Neuronal stem cell (in vitro differentiated cells): ENCODE measurements around the gene CST7.

ENCODE experiments used
- DNase-seq: peaks from one replicate; pipeline ENCODE4 v3.0.0-alpha.2; 2013; ENCODE audit warnings: low spot score
- H2AFZ ChIP-seq: one replicate; pipeline ENCODE4 v1.6.1; 2013; ENCODE audit warnings: mild to moderate bottlenecking, low read length, inconsistent platforms
- H2AK5ac ChIP-seq: 2 replicates; pipeline ENCODE4 v1.6.1; 2013; ENCODE audit warnings: low read depth, mild to moderate bottlenecking, inconsistent platforms, low read length, moderate library complexity, mixed read lengths
- H2BK120ac ChIP-seq: 2 replicates; pipeline ENCODE4 v1.6.1; 2013; ENCODE audit warnings: low read depth, mild to moderate bottlenecking, inconsistent platforms, low read length, moderate library complexity, mixed read lengths
- H2BK12ac ChIP-seq: one replicate; pipeline ENCODE4 v1.6.1; 2013; ENCODE audit warnings: low read length, inconsistent platforms
- H2BK15ac ChIP-seq: 2 replicates; pipeline ENCODE4 v1.6.1; 2013; ENCODE audit warnings: mild to moderate bottlenecking, low read length, inconsistent platforms, mixed read lengths
- H2BK5ac ChIP-seq: one replicate; pipeline ENCODE4 v1.6.1; 2013; ENCODE audit warnings: inconsistent platforms, mild to moderate bottlenecking, low read length, moderate library complexity
- H3K14ac ChIP-seq: one replicate; pipeline ENCODE4 v1.6.1; 2013; ENCODE audit warnings: low read length, inconsistent platforms
- H3K18ac ChIP-seq: 2 replicates; pipeline ENCODE4 v1.6.1; 2013; ENCODE audit warnings: low read length, inconsistent platforms
- H3K23ac ChIP-seq: 2 replicates; pipeline ENCODE4 v1.6.1; 2013; ENCODE audit warnings: low read depth, mild to moderate bottlenecking, mixed read lengths, low read length, inconsistent platforms; ENCODE audit not compliant: poor library complexity
- H3K27ac ChIP-seq: replicated peaks from 3 replicates; pipeline ENCODE4 v1.5.1; 2013; ENCODE audit warnings: low read length, inconsistent platforms
- H3K27me3 ChIP-seq, 3 experiments: 2 replicates each; pipeline ENCODE4 v1.6.1; 2013; ENCODE audit warnings: low read length in 3 of 3, mild to moderate bottlenecking in 2 of 3, inconsistent platforms in 1 of 3, low read depth in 1 of 3, mixed read lengths in 1 of 3, moderate library complexity in 1 of 3; ENCODE audit not compliant: control insufficient read depth in 3 of 3, insufficient read depth in 3 of 3
- H3K36me3 ChIP-seq, 2 donors: replicated peaks in 1 of 2; 2 replicates each; pipeline ENCODE4 v1.6.1; 2013; ENCODE audit warnings: low read length in 2 of 2; ENCODE audit not compliant: control insufficient read depth in 2 of 2, insufficient read depth in 2 of 2
- H3K4ac ChIP-seq: 2 replicates; pipeline ENCODE4 v1.6.1; 2013; ENCODE audit warnings: inconsistent platforms, mild to moderate bottlenecking, low read length, moderate library complexity
- H3K4me1 ChIP-seq, 2 donors: 1 replicate in 1 of 2; 2 replicates in 1 of 2; pipeline ENCODE4 v1.6.1; 2013; ENCODE audit warnings: low read length in 2 of 2, low read depth in 1 of 2; ENCODE audit not compliant: control insufficient read depth in 2 of 2, insufficient read depth in 1 of 2
- H3K4me2 ChIP-seq: one replicate; pipeline ENCODE4 v1.6.1; 2013; ENCODE audit warnings: mild to moderate bottlenecking, low read length, inconsistent platforms; ENCODE audit not compliant: insufficient read depth, poor library complexity, severe bottlenecking
- H3K4me3 ChIP-seq, 2 donors: 2 replicates each; pipeline ENCODE4 v1.5.1; 2013; ENCODE audit warnings: low read length in 2 of 2, mild to moderate bottlenecking in 2 of 2, inconsistent platforms in 1 of 2, moderate library complexity in 1 of 2
- H3K79me1 ChIP-seq: one replicate; pipeline ENCODE4 v1.6.1; 2013; ENCODE audit warnings: low read depth, mild to moderate bottlenecking, inconsistent platforms, low read length, moderate library complexity
- H3K9ac ChIP-seq: one replicate; pipeline ENCODE4 v1.6.1; 2013; ENCODE audit warnings: mild to moderate bottlenecking, low read depth, low read length, inconsistent platforms; ENCODE audit not compliant: poor library complexity
- H3K9me3 ChIP-seq, 2 donors: replicated peaks in 1 of 2; 2 replicates each; pipeline versions ENCODE3 to v1.6.1; 2013; ENCODE audit warnings: low read length in 2 of 2, mild to moderate bottlenecking in 2 of 2, inconsistent platforms in 1 of 2, low read depth in 1 of 2, mixed read lengths in 1 of 2, moderate library complexity in 1 of 2; ENCODE audit not compliant: control insufficient read depth in 2 of 2, insufficient read depth in 1 of 2
- H4K8ac ChIP-seq: one replicate; pipeline ENCODE4 v1.6.1; 2013; ENCODE audit warnings: low read depth, mild to moderate bottlenecking, inconsistent platforms, low read length, moderate library complexity
- H4K91ac ChIP-seq: one replicate; pipeline ENCODE4 v1.6.1; 2013; ENCODE audit warnings: low read length, low read depth, mild to moderate bottlenecking, inconsistent platforms; ENCODE audit not compliant: poor library complexity
- WGBS, 2 donors: extraction: QIAGEN DNeasy Blood & Tissue Kit; methylation state at CpG; one replicate each; pipeline ENCODE4 v1.1.7; 2013; ENCODE audit warnings: missing lambda C conversion rate in 2 of 2, mixed read lengths in 1 of 2; ENCODE audit not compliant: insufficient read length in 2 of 2, insufficient replicate concordance in 1 of 2; ENCODE audit errors: extremely low coverage in 2 of 2; 5-methylcytosine and 5-hydroxymethylcytosine counted together

CST7 gene

DNA sequence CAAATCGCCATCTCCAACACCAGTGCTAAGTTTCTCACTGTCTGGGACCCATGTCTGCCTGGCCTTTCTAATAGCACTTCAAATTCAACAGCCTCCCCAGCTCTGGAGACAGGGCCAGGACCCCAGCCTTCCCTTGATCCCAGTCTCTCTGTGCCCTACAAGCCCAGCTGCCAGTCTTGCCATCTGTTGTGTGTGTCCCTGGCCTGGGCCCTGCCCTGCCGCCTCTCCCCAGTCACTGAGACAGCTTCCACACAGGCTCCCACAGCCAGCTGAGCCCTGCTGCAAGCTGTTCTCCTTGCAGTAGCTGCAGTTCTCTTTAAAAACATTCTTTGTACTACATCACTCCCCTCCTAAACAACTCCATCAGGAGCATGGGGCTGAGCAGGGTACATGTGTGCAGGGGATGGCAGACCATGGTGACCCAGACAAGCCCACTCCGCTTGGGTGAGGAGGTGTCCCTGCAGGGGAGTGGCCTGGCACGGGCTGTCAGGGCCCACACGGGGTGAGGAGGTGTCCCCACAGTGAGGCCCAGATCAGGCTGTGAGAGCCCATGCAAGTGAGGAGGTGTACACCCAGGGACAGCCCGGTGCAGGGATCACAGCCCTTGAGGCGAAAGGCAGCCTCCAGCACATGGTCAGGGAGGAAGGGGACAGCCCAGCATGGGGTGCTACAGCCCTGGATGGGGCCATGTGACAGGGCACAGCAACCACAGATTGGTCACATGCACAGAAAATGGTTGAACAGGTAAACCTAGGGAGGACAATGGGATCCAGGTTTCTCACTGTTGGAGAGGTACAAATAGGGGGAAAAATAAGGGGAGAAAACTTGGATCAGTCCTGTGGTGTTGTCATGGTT lies 16.2 kb downstream of the CST7 start:
- H3K27ac ChIP-seq, result no peak overlapping the region

DNA sequence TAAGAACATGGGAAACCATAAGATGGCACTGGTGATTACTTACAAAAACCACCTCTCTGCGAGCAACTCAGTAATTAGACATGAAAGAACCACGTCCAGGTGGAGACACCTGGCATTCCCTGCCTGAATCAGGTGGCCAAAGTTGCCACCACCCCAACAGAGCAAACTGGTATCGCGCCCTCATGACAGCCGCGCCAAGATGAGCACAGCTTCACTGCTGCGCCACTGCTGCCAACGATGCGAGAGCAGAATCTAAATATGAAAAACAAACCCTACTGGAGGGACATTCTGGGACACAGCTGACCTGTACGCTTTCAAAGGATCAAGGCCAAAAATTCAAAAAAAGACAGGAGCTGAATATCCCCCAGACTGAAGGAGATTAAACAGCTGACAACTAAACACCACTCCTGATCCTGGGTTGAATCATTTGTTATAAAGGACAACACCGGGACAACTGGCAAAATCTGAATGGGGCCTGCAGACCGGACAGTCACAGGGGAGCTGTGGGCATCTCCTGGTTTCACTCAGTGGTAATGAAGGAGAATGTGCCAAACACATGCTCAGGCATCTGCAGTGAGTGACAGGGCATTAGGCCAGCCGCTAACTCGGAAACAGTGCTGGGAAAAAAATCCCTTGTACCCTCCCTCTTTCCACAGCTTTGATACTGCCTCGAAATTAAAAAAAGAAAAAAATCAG lies 17.4 kb downstream of the CST7 start:
- H2AK5ac ChIP-seq, result no peak overlapping the region
- H3K9me3 ChIP-seq, result no peaks in the 10 kb centered on the region
- H2BK5ac ChIP-seq, result no peak overlapping the region
- H3K4me3 ChIP-seq, result no peak overlapping the region
- H3K4me1 ChIP-seq, result no peaks in the 10 kb centered on the region
- H3K79me1 ChIP-seq, result no peaks in the 10 kb centered on the region
- H2BK120ac ChIP-seq, result no peak overlapping the region
- no peak overlapping the region for H3K23ac ChIP-seq
- no peaks in the 10 kb centered on the region for H3K27me3 ChIP-seq
- H2AFZ ChIP-seq, result no peak overlapping the region
- H3K4ac ChIP-seq, result no peak overlapping the region
- no peak overlapping the region for H3K27ac ChIP-seq
- H2BK12ac ChIP-seq, result no peak overlapping the region
- DNase-seq, result no peak
- H4K91ac ChIP-seq, result no peak overlapping the region
- no CpG with 5 or more reads among the region's 15 CpGs for WGBS, 2 donors
- no peak overlapping the region for H4K8ac ChIP-seq
- no peak overlapping the region for H3K14ac ChIP-seq
- H3K9ac ChIP-seq, result no peak overlapping the region
- H3K36me3 ChIP-seq, result peaks cover 40 to 96% of the 10 kb centered on the region in 2 donors
- H3K4me2 ChIP-seq, result no peak overlapping the region
- no peak overlapping the region for H2BK15ac ChIP-seq
- H3K18ac ChIP-seq, result no peak overlapping the region

More for the DNA sequence above, 16.2 kb downstream of the CST7 start:
- Histone ChIP-seq H4K8ac (no peak overlapping the region), H3K23ac (no peak overlapping the region), H2AK5ac (no peak overlapping the region), H2BK120ac (no peak overlapping the region), H3K4me3 (peak overlapping the region in 1 of 2 donors; percentile 5), H3K36me3 (peaks cover 42 to 96% of the 10 kb centered on the region in 2 donors), H3K14ac (no peak overlapping the region), H2BK5ac (no peak overlapping the region), H3K27me3 (no peaks in the 10 kb centered on the region), H2BK12ac (no peak overlapping the region), H2AFZ (no peak overlapping the region), H3K4ac (no peak overlapping the region), H3K79me1 (no peaks in the 10 kb centered on the region), H3K18ac (no peak overlapping the region), H3K4me1 (no peaks in the 10 kb centered on the region), H3K4me2 (no peak overlapping the region), H2BK15ac (no peak overlapping the region), H3K9me3 (no peaks in the 10 kb centered on the region), H4K91ac (no peak overlapping the region), H3K9ac (peak overlapping the region; percentile 36)
- no CpG with 5 or more reads among the region's 7 CpGs for WGBS, 2 donors
- no peak for DNase-seq

DNA sequence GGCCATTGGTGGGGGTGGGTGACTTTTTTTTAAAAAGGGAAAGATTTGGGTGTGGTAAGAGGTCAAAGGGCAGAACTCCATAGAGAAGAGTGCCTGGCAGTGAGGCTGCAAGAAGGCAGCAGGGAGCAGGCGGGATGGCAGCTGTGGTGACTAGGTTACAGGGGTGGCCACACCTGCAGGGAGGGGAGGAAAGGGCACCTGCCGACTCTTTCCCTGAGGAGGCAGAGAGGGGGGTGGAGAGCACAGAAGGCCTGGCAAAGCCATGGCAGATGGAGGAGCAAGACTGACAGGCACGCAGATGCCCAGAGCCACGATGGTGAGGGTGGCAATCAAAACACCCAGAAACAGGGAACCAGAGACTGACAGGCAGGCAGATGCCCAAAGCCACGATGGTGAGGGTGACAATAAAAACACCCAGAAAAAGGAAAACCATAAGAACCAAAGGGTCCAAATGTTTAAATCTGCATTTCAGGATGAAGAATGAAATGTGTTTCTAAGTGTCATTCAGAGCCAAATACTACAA lies 19.3 kb downstream of the CST7 start:
- no peak for DNase-seq
- Histone ChIP-seq H2AFZ (no peak overlapping the region), H3K79me1 (no peaks in the 10 kb centered on the region), H3K9me3 (no peaks in the 10 kb centered on the region), H3K18ac (no peak overlapping the region), H3K4me1 (no peaks in the 10 kb centered on the region), H4K8ac (no peak overlapping the region), H2BK5ac (no peak overlapping the region), H3K14ac (no peak overlapping the region), H3K36me3 (peaks cover 48 to 97% of the 10 kb centered on the region in 2 donors), H3K4me2 (no peak overlapping the region), H2AK5ac (no peak overlapping the region), H4K91ac (no peak overlapping the region), H2BK15ac (no peak overlapping the region), H2BK120ac (no peak overlapping the region), H3K27me3 (no peaks in the 10 kb centered on the region), H2BK12ac (no peak overlapping the region), H3K4ac (no peak overlapping the region), H3K9ac (no peak overlapping the region), H3K23ac (no peak overlapping the region), H3K4me3 (peak overlapping the region in 1 of 2 donors; percentile 40), H3K27ac (no peak overlapping the region)
- no CpG with 5 or more reads among the region's 5 CpGs for WGBS, 2 donors
